SK-N-SH (cell line): ENCODE data around the gene TMOD2. TPM values are rescaled to one million over a fixed set of nuclear protein-coding genes. Genes with fewer than 3 reads are reported as not detected.

ENCODE experiments used
- CTCF ChIA-PET: fragments of 300-600, 350-600 bp; formaldehyde crosslinking; extraction: SDS; loops from one replicate; lab custom pipeline; 2021; lab: Yijun Ruan, JAX
- POLR2A ChIA-PET: fragments of 350-600 bp; sonication (Branson Sonifier 250); formaldehyde crosslinking; extraction: SDS; loops from one replicate; lab custom pipeline; 2020; ENCODE audit warnings: antibody characterized with exemption, inconsistent platforms; lab: Yijun Ruan, JAX
- DNase-seq: peaks from one replicate; pipeline ENCODE4 v3.0.0; 2012
- H2AFZ ChIP-seq: fragments of 200-600 bp; sonication (generic); 2 replicates; pipeline ENCODE4 v1.8.1; 2016; ENCODE audit warnings: antibody characterized with exemption, mild to moderate bottlenecking, low read depth
- H3F3A ChIP-seq: fragments of 200-600 bp; sonication (generic); replicated peaks from 2 replicates; pipeline ENCODE3; 2016; ENCODE audit warnings: antibody characterized with exemption, mild to moderate bottlenecking; ENCODE audit not compliant: insufficient read depth
- H3K27ac ChIP-seq, 2 experiments: fragments of 200-500 bp in 1 of 2; fragments of 200-600 bp in 1 of 2; sonication (Bioruptor generic) in 1 of 2; sonication (generic), shearing (Covaris generic) in 1 of 2; 2 replicates each; pipeline versions ENCODE4 v1.5.1 to v1.6.1; 2014 to 2016; ENCODE audit warnings: low read depth in 2 of 2, inconsistent platforms in 1 of 2, low read length in 1 of 2, mild to moderate bottlenecking in 1 of 2, mixed read lengths in 1 of 2
- H3K27me3 ChIP-seq: fragments of 200-600 bp; sonication (generic), shearing (Covaris generic); 2 replicates; pipeline ENCODE4 v1.6.1; 2016; ENCODE audit warnings: mixed run types; ENCODE audit not compliant: insufficient read depth
- H3K36me3 ChIP-seq, 2 experiments: fragments of 200-500 bp in 1 of 2; fragments of 200-600 bp in 1 of 2; sonication (Bioruptor generic) in 1 of 2; sonication (generic) in 1 of 2; replicated peaks in 1 of 2; 2 replicates each; pipeline versions ENCODE3 to v1.5.1; 2014 to 2016; ENCODE audit warnings: low read length in 1 of 2, mild to moderate bottlenecking in 1 of 2; ENCODE audit not compliant: insufficient read depth in 2 of 2, control insufficient read depth in 1 of 2
- H3K4me1 ChIP-seq, 2 experiments: fragments of 200-500 bp in 1 of 2; fragments of 200-600 bp in 1 of 2; sonication (Bioruptor generic) in 1 of 2; sonication (generic), shearing (Covaris generic) in 1 of 2; 2 replicates each; pipeline versions ENCODE4 v1.5.1 to v1.6.1; 2014 to 2016; ENCODE audit warnings: low read depth in 1 of 2, low read length in 1 of 2, mixed run types in 1 of 2; ENCODE audit not compliant: insufficient read depth in 2 of 2, control insufficient read depth in 1 of 2
- H3K4me2 ChIP-seq: fragments of 200-600 bp; sonication (generic), shearing (Covaris generic); 2 replicates; pipeline ENCODE4 v1.6.1; 2017; ENCODE audit warnings: mixed run types
- H3K4me3 ChIP-seq, 2 experiments: fragments of 200-500 bp in 1 of 2; fragments of 200-600 bp in 1 of 2; sonication (Bioruptor generic) in 1 of 2; sonication (generic), shearing (Covaris generic) in 1 of 2; 2 replicates each; pipeline versions ENCODE4 v1.5.1 to v1.8.1; 2014 to 2016; ENCODE audit warnings: low read depth in 2 of 2, inconsistent platforms in 1 of 2, low read length in 1 of 2, mild to moderate bottlenecking in 1 of 2, mixed read lengths in 1 of 2, moderate library complexity in 1 of 2
- H3K79me2 ChIP-seq: fragments of 200-600 bp; sonication (generic); 2 replicates; pipeline ENCODE4 v1.8.1; 2017; ENCODE audit warnings: mild to moderate bottlenecking; ENCODE audit not compliant: insufficient read depth
- H3K9ac ChIP-seq: fragments of 200-600 bp; sonication (generic); 2 replicates; pipeline ENCODE4 v1.6.1; 2017; ENCODE audit warnings: mixed run types
- H3K9me2 ChIP-seq: fragments of 200-600 bp; sonication (generic); 2 replicates; pipeline ENCODE4 v1.6.1; 2017; ENCODE audit warnings: mixed run types
- H3K9me3 ChIP-seq: fragments of 200-600 bp; sonication (generic); 2 replicates; pipeline ENCODE4 v1.6.1; 2017; ENCODE audit warnings: mixed run types, mild to moderate bottlenecking, moderate library complexity
- H4K20me1 ChIP-seq: fragments of 200-600 bp; sonication (generic); 2 replicates; pipeline ENCODE4 v1.6.1; 2017; ENCODE audit warnings: mild to moderate bottlenecking, mixed run types; ENCODE audit not compliant: insufficient read depth
- FOXJ3 ChIP-seq: sonication (generic); formaldehyde crosslinking; IDR thresholded peaks from 2 replicates; pipeline ENCODE4 v1.5.1; 2020; ENCODE audit warnings: mild to moderate bottlenecking, missing genetic modification reagents
- MAX ChIP-seq: IDR thresholded peaks from 2 replicates; pipeline ENCODE4 v1.4.0; 2012; ENCODE audit warnings: low read depth
- NFIC ChIP-seq: IDR thresholded peaks from 2 replicates; pipeline ENCODE4 v1.4.0; 2012; ENCODE audit warnings: borderline replicate concordance
- NRF1 ChIP-seq: IDR thresholded peaks from 2 replicates; pipeline ENCODE4 v1.6.1; 2012; ENCODE audit warnings: low read depth, mild to moderate bottlenecking, low read length
- REST ChIP-seq: IDR thresholded peaks from 2 replicates; pipeline ENCODE4 v1.6.1; 2012; ENCODE audit warnings: mild to moderate bottlenecking, low read depth, low read length, moderate library complexity
- RFX5 ChIP-seq: IDR thresholded peaks from 2 replicates; pipeline ENCODE4 v1.6.1; 2012; ENCODE audit warnings: mild to moderate bottlenecking, improper control_type of control experiment, low read length
- YY1 ChIP-seq: IDR thresholded peaks from 2 replicates; pipeline ENCODE4 v1.4.0; 2012; ENCODE audit warnings: low read depth, mild to moderate bottlenecking
- WGBS: methylation state at CpG from one replicate; pipeline ENCODE4 v1.1.6; 2017; ENCODE audit warnings: low lambda C conversion rate; 5-methylcytosine and 5-hydroxymethylcytosine counted together
- polyA plus RNA-seq, 3 experiments: library from polyadenylated mRNA; depleted of rRNA; stranded (reverse); fragments of >200 nt; gene quantifications; 2 replicates each; pipeline ENCODE4 v1.2.3, GENCODE V29; 2012

Gene TMOD2
- polyA plus RNA-seq, 1 of the 3 experiments (the other 2 are of a cell fraction): 2.7 TPM

- H3K4me3 ChIP-seq: peak within 1 kb of the TSS; percentile 65 to 74
- POLR2A ChIA-PET: interaction anchor here (0.9 to 1.7 kb wide), 7 partner anchors 11 to 234 kb away, joined by 3 to 7 read pairs (median 4); partner anchors contain the start of genes LEO1 and SCG3
- peak within 1 kb of the TSS in 1 of 2 experiments; percentile 87; a peak in 2 of 4 replicates for H3K27ac ChIP-seq
- H3K9me2 ChIP-seq: no peaks in the 10 kb centered on the region
- CTCF ChIA-PET: interaction anchor here (1.0 to 17.1 kb wide), 8 partner anchors 11 to 88 kb away, joined by 3 to 130 read pairs (median 7); no protein-coding TSS in a partner anchor
- H3K79me2 ChIP-seq: peaks cover 10% of the 10 kb centered on the region
- no peaks in the 10 kb centered on the region for H3K9me3 ChIP-seq
- peak within 1 kb of the TSS; percentile 67 for H3K4me2 ChIP-seq
- H2AFZ ChIP-seq: peak within 1 kb of the TSS; percentile 89
- 14% methylated on average over 8 of the region's 67 CpGs for WGBS
- TF ChIP-seq NFIC (peak; percentile 39; the same call in 1 of the 2 replicates), FOXJ3 (CRISPR knock-in tag) (no peak), MAX (peak; percentile 9; the same call in 1 of the 2 replicates), YY1 (peak; percentile 38; the same call in 1 of the 2 replicates)
- peak; percentile 87 for DNase-seq
- H4K20me1 ChIP-seq: no peaks in the 10 kb centered on the region
- no peaks in the 10 kb centered on the region for H3K36me3 ChIP-seq
- no peaks in the 10 kb centered on the region for H3K27me3 ChIP-seq
- H3K4me1 ChIP-seq: peaks cover 0 to 23% of the 10 kb centered on the region in 2 experiments; a peak in 2 of 4 replicates
- H3K9ac ChIP-seq: peak within 1 kb of the TSS; percentile 45; the same call in 1 of the 2 replicates
- H3F3A ChIP-seq: no peaks in the 10 kb centered on the region
Observed at GRCh38 chr15:51737522-51738305, 13.7 kb upstream of the TMOD2 start, which contains the start of gene LYSMD2. Gene LYSMD2 (minus strand): TSS chr15:51737655. CDS start chr15:51737622, 33 bp downstream.

GRCh38 chr15:51738553-51738952 is 12.8 kb upstream of the TMOD2 start:
- no peaks in the 10 kb centered on the region for H4K20me1 ChIP-seq
- H3K27ac ChIP-seq: peak overlapping the region in 1 of 2 experiments; percentile 87; a peak in 1 of 4 replicates
- H3K9me3 ChIP-seq: no peaks in the 10 kb centered on the region
- no peak for DNase-seq
- H3K27me3 ChIP-seq: no peaks in the 10 kb centered on the region
- TF ChIP-seq NRF1: no peak
- TF ChIP-seq RFX5: no peak
- TF ChIP-seq REST: peak; percentile 86
- ChIA-PET CTCF (interaction anchor here (1.2 to 17.1 kb wide), 6 partner anchors 11 to 88 kb away, joined by 3 to 130 read pairs (median 8); no protein-coding TSS in a partner anchor), POLR2A (interaction anchor here (1.6 kb wide), 1 partner anchor 32 kb away, joined by 6 read pairs; no protein-coding TSS in a partner anchor)
- no peak overlapping the region for H2AFZ ChIP-seq
- peaks cover 0 to 23% of the 10 kb centered on the region in 2 experiments; a peak in 2 of 4 replicates for H3K4me1 ChIP-seq
- 94% methylated on average over 2 of the region's 2 CpGs for WGBS
- no peak overlapping the region for H3K9ac ChIP-seq
- H3K9me2 ChIP-seq: no peaks in the 10 kb centered on the region
- H3K4me3 ChIP-seq: no peak overlapping the region
- H3K36me3 ChIP-seq: no peaks in the 10 kb centered on the region
- H3F3A ChIP-seq: no peaks in the 10 kb centered on the region
- peaks cover 10% of the 10 kb centered on the region for H3K79me2 ChIP-seq
- 0 out of 2 replicates have a peak overlapping the region, but pooled peaks have one; percentile 67 for H3K4me2 ChIP-seq
